ENCODE results near the gene CYP11A1.

DNA sequence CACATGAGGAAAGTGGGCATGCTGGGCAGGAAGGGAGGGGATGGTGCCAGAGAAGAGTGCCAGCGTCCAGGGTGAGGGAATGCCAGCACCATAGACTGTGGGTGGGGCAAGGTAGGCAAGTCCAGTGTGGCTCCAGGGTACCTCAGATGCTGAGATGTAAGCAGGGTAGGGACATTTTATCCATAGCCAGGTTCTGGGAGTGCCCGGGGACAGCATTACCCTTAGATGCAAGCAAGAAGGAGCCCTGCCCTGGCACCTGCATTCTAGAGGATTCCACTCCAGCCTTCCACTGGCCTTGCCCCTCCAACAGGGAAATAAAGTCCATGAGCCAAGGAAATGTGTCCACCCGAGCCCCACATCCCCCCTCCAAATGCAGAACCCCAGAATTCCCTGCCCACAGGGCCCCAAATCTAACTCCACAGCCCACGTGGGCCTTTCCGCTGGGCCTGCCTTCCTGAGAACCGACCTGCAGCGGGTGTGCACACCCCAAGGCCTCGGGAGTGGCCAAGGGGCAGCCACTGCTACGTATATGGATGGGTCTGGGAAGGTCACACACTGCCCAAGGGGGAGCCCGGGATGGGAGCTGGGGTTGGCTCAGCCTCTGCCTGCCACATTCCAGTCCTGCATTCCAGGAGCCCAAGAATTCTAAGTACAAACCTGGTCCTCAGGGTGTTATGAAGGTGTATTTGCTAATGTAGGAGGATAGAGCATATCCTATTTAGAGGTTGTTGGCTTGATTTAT lies 20.3 kb upstream of the CYP11A1 start:
- TF ChIP-seq, protein P1, sequence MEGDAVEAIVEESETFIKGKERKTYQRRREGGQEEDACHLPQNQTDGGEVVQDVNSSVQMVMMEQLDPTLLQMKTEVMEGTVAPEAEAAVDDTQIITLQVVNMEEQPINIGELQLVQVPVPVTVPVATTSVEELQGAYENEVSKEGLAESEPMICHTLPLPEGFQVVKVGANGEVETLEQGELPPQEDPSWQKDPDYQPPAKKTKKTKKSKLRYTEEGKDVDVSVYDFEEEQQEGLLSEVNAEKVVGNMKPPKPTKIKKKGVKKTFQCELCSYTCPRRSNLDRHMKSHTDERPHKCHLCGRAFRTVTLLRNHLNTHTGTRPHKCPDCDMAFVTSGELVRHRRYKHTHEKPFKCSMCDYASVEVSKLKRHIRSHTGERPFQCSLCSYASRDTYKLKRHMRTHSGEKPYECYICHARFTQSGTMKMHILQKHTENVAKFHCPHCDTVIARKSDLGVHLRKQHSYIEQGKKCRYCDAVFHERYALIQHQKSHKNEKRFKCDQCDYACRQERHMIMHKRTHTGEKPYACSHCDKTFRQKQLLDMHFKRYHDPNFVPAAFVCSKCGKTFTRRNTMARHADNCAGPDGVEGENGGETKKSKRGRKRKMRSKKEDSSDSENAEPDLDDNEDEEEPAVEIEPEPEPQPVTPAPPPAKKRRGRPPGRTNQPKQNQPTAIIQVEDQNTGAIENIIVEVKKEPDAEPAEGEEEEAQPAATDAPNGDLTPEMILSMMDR (conservative IDR thresholded peaks at IDR 0.05; ENCODE audit: low read length): no peak
- TF ChIP-seq EZH2phosphoT487 (IDR thresholded peaks at IDR 0.05; ENCODE audit: borderline replicate concordance): no peak
